SK-N-SH treated with all-trans-retinoic acid at 6 μM for 48 hours (cell line): ENCODE data around the gene CIZ1.

Experiments
- SNAI2 ChIP-seq: fragments of 250-450 bp; sonication (Bioruptor Pico); IDR thresholded peaks from 2 replicates; pipeline ENCODE4 v1.5.0; 2020; ENCODE audit warnings: mild to moderate bottlenecking, moderate library complexity
- TF ChIP-seq, protein P1 (sequence below): fragments of 250-450 bp; sonication (Bioruptor Pico); IDR thresholded peaks from 2 replicates; pipeline ENCODE4 v1.8.0; 2020; ENCODE audit warnings: mild to moderate bottlenecking, moderate library complexity, borderline replicate concordance

DNA sequence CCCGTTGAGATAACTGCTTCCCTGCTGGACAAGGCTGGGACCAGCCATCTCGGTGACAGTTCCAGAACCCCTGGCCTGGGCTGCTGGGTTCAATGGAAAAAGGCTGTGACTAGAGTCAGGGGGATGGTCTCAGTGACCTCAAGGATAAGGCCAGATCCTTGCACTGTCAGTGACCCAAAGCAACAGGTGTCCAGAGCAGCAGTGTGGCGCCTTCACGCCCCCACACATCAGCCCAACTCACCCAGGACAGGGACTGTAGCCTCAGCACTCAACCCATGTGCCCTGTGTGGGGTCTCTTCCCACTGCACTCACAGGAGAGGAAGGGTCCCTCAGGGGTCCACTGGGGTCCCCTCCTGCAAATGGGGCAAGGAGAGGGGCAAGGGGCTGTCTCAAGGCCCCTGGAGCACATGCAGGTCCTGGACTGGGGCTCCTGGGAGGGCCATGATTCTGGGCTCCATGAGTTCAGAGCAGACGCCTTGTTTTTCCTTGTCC lies 42.8 kb downstream of the CIZ1 start:
- TF ChIP-seq, protein P1, sequence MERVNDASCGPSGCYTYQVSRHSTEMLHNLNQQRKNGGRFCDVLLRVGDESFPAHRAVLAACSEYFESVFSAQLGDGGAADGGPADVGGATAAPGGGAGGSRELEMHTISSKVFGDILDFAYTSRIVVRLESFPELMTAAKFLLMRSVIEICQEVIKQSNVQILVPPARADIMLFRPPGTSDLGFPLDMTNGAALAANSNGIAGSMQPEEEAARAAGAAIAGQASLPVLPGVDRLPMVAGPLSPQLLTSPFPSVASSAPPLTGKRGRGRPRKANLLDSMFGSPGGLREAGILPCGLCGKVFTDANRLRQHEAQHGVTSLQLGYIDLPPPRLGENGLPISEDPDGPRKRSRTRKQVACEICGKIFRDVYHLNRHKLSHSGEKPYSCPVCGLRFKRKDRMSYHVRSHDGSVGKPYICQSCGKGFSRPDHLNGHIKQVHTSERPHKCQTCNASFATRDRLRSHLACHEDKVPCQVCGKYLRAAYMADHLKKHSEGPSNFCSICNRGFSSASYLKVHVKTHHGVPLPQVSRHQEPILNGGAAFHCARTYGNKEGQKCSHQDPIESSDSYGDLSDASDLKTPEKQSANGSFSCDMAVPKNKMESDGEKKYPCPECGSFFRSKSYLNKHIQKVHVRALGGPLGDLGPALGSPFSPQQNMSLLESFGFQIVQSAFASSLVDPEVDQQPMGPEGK (CRISPR knock-in tag) = no peak
- TF ChIP-seq SNAI2 (CRISPR knock-in tag) = no peak
